H4 (cell line): ENCODE data around the gene GALNT17. TPM values are rescaled to one million over a fixed set of nuclear protein-coding genes. Genes with fewer than 3 reads are reported as not detected.
"Not testable (repeated sequence)": the region's sequence is repeated elsewhere in the genome, so short reads cannot be mapped to it uniquely, and the experiment has no call there.

Source experiments
- DNase-seq: peaks from one replicate; pipeline ENCODE4 v3.0.0-alpha.2; 2015; ENCODE audit warnings: low spot score
- total RNA-seq: library from RNA; depleted of rRNA; stranded (reverse); fragments of >200 nt; shearing (Covaris generic); gene quantifications from 2 replicates; pipeline ENCODE4 v1.2.3, GENCODE V29; 2014

The GALNT17 gene
- total RNA-seq, 1 experiment from 2014 or later, result 0.70 TPM

DNA sequence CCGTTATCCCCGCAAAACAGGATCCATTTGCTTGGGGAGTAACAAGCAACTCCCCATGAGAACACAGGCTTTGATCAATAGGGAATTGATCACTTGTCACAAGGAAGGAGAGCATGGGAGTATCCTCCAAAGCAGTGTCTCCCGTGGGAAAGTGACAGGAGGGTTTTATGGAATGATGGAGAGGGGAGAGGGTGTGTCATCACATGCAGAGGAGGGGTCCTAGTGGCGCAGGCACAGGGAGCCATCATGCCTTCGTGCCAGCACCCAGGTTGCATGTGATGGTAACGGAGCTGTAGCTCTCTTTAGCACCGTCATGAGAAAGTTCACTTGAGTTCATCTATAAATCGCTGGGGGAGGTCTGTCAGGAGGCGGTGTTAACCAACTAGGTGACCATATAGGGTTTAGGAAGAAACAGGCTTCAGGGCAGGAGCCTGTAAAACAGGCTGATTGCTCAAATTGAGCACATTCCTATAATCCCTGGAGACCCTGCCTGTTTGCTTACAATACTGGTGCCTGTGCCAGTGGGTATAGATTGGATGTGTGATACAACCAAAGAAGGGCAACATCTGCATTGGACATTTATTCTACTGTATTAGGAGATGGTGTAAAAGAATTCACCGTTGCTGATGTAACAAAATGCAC is 428.5 kb downstream of the GALNT17 start:
- DNase-seq, result no peak

DNA sequence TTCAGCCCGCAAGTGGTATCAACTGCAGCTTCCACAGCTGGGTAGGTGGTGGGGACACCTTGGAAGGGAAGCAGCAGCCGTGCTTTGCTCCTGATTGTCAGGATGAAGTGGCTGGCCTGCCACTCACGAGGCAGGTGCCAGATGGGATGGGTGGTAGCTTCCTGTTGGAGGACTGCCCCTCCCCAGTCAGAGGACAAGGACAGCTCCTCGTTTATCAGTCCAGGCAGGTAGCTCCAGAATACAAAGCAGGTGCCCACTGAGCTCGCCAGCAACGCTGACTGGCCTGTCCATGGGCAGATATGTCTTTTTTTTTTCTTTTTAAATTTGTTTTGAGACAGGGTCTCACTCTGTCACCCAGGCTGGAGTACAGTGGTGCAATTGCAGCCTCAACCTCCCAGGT is 431.3 kb downstream of the GALNT17 start:
- no peak for DNase-seq

DNA sequence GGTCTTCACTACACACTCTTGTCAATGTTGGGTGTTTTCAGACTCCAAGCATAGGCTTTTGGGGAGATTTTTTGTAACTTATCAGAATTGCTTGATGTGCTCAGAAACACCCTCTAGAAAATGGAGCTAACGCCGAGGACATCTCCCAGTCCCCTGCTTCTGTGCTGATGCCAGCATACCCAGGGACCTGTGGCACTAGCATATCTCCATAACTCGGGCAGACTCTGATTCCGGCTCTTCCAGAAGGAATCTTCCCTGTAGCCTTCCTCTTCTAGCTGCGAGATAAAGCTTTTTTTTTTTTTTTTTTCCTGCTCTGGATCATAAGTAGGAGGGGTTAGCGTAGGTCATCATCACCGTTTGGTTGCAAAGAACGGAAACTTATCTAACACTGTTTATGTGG is 434.4 kb downstream of the GALNT17 start:
- no peak for DNase-seq

DNA sequence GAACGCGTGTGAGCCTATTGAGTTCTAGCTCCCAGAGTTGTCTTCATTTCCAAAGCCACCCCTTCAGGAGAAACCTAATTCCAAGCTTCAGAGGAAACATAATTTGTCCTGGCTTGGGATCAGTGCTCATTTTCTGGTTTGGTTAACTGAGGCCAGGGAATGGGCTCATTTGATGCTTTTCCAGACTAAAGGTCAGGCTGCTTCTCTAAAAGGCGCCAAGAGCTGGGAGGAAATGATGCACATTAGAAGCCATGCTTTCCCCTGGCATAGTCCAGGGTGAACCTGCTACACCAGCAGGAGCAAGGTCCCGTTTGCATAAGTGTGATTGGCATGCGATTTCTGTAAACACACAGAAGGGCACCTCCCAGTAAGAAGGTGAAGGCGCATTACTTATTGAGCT is 435.0 kb downstream of the GALNT17 start:
- DNase-seq, result no peak

DNA sequence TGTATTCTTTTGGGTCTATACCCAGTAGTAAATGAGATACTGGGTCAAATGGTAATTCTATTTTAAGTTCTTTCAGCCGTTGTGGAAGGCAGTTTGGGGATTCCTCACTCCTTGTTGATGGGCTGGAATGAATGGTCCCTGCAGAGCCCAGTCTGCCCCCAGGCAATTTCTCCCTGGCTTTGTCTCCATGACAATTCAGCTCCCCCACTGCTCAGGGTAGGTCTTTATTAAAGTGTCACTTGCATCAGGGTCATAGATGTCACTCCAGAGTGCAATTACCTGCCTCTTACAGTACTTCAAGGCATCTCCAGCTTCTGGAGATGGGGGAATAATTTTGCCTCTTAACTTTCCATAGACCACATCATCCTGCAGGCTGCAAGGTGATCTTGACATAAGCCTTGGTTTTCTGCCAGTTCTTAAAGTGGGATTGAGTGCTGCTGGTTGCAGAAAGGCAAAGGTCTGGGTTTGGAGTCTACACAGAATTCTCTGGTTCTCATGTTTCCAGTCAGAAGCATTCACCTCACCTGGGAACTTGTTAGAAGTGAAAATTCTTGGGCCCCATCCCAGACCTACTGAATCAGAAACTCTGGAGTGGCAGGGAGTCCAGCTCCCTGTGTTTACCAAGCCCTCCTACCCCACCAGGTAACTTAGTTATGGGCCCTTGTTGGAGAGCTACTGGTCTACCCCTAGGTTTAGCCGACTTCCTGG is 442.4 kb downstream of the GALNT17 start:
- no peak for DNase-seq

DNA sequence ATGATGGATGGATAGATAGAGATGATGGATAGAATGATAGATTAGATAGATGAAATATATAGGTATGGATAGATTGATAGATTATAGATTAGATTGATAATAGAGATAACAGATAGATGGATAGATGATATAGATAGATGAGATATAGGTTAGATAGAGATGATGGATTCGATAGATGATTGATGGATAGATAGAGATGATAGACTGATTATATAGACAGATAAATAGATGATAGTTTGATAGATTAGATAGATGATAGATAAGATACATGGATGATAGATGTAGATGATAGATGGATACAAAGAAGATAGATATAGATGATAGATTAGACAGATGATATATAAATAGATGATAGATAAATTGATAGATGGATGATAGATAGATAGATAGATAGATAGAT is 448.1 kb downstream of the GALNT17 start:
- no peak for DNase-seq

DNA sequence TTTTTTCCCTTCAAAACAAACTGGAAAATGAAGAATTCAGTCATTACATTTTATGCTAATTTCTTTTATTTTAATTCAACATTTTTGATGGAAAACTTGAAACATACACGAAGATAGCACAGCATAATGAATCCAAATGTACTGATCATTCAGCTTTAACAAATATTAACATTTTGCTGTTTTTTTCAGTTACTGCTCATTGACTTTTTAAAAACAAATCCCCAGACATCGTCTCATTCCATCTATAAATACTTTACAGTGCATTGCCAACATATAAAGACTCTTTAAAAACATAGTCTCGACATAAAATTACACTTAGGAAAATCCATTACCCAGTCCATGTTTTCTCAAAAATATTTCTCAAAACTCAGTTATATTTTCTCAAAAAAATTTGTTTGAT is 452.3 kb downstream of the GALNT17 start:
- DNase-seq, result no peak

DNA sequence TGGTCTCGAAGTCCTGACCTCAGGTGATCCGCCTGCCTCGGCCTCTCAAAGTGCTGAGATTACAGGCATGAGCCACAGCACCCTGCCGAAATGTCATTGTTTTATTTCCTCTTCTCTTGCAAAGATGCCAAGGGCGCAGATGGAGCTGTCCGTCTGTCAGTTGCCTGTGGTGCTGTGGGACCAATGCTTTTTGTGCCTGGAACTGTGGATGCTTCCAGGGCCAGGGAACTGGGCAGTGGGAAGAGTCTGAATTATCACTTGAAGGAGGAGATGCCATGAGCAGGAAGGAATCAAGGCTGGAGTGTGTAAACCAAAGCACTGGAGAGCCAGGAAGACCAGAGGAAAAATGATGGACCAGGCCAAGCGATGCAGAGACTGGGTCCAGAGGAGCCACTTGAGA is 459.9 kb downstream of the GALNT17 start:
- no peak for DNase-seq

DNA sequence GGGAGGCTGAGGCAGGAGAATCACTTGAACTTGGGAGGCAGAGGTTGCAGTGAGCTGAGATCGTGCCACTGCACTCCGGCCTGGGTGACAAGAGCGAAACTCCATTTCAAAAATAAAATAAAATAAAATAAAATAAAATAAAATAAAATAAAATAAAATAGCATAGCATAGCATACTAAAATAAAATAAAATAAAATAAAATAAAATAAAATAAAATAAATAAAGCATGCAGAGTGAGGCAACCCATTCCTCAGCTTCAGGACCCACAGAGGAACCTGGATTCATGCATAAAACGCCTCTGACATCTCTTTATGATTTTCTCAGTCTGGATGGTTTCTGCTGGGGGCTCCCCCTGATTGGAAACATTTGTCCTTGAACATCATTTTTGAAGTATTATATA is 460.4 kb downstream of the GALNT17 start:
- DNase-seq, result not testable (repeated sequence)

DNA sequence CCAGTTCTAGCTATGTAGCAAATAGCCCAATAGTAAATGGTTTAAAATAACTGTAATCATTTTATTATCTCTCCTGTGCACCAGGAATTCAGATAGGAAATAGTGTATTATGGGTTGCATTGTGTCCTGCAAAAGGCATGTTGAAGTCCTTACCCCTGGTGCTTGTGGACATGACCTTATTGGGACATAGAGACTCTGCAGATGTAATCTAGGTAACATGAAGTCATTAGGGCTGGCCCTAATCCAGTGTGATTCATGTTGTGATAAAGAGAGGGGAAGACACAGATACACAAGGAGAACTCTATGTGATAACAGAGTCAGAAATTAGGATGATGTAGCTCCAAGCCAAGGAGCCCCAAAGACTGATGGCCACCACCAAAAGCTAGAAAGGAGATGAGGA is 462.8 kb downstream of the GALNT17 start:
- DNase-seq, result no peak

DNA sequence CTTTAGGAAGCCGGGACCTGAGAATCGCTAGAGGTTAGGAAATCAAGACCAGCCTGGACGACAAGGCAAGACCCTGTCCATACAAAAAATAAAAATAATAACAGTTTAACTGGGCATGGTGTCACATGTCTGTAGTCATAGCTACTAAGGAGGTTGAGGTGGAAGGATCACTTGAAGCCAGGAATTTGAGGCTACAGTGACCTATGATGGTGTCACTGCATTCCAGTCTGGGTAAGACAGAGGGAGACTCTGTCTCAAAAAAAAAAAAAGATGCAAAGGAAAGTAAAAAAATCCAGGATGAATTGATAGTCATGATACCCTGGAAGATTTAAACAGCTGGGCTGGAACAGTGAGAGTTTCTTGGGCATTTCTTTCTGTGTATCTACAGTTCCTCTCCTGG is 463.2 kb downstream of the GALNT17 start:
- DNase-seq, result no peak

DNA sequence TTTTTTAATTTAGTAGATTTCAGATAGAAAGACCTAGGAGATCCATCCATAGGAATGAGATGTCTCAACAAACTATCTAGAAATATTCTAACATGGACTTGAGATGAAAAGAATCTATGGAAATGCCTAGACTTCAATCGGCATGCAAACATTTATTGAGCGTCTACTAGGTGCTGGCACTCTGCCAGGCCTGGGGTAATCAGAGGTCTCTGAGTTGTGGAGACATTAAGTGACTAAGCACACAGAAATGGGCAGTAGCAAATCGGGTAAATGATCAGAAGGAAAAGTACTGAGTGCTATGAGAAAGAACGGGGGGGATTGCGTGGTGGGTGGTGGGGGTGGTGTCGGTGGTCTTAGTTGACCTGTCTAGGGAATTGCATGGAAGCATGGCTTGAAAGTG is 466.6 kb downstream of the GALNT17 start:
- no peak for DNase-seq

DNA sequence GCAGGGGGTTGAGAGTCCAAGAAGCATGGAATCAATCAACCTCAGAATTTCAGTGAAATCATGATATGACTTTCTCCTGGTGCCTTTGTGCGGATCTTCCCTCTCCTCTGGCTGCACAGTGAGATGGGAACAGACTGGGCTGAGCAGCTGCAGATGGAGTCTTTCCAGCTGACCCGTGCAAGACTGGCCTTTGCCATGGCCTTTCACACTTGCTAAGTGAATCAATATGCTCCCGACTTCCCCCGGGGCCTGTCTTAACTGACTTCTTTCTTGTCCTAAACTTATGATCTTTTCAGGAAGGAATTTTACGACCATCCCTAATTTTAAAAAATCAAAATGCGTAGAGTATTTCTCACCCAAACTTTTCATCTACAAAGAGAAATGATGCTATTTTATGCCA is 469.9 kb downstream of the GALNT17 start:
- DNase-seq, result no peak

DNA sequence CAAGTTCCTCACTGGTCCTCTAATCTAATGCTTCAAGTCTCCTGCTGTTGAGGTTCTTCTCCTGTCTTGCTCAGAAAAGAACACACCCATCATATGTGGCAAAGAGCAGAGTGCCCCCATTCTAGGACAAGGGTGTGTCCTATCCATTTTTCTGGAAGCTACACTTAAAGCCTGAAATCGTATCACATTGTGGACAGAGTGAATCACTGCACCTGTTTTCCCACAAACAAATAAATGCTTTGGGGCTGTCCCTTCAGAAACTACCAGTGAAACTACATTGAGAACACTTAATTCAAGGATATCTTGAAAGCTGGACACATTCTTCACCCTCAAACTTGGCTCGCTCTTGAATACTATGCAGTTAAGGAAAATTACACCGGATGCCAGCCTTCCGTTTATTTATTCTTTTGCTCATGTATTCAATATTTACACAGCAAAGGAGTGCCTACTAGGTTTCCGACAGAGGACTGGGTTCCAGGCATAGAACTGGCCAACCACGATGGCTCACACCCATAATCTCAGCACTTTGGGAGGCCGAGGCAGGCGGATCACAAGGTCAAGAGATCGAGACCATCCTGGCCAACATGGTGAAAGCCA is 473.0 kb downstream of the GALNT17 start:
- DNase-seq, result peak; percentile 26

DNA sequence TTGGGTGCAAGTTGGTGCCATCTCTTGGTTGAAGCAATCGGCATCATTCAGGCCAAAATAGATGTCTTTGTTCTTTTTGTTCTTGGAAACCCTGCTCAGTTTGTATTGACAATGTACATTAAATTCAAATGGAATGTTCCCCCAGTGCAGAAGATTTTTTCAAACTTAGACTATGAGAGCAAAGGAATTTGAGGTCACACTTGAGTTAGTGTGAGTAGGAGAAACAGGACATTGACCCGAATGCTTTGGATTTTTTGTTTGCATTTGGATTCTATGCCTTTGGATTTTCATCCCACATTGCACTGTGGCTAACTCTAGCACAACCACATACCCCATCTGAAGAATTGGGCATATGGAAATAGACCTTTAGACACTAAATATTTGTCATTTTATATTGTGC is 480.0 kb downstream of the GALNT17 start:
- no peak for DNase-seq

DNA sequence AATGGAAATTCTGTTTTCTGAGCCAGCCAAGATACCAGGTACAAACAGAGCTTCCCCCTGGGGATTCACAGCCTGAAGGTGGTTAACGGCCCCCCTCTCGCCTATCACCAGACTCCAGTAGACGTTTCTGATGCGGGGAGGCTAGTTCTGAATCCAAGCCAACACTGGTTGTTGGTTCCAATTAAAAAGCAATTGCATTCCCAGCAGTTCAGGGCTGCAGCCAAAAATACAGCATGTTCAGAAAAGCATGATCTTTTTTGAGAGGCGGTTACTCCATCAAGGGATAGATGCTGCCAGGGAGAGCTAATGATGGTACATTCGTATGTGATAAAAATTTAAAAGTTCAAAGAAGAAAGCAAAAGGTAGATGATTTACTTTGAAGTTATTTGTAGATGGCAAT is 481.0 kb downstream of the GALNT17 start:
- DNase-seq, result no peak

DNA sequence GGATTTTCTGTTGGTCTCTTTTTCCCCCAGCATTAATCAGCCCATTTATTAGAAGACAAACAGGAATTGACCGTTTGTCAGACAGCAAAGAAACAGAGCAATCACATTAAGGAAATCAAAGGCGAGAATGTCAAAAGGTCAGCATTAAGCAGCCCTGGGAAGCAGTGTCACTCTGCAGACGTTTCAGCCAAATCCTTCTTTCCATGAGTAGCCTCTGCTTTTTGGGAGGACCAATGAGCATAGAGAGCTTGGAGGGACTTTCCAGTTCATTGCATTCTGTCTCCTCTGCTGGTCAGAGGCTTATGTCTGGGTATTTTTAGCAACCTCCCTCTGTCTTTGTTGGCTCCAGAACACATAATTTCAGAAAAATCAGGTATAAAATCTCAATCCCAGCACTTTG is 481.4 kb downstream of the GALNT17 start:
- DNase-seq, result no peak

DNA sequence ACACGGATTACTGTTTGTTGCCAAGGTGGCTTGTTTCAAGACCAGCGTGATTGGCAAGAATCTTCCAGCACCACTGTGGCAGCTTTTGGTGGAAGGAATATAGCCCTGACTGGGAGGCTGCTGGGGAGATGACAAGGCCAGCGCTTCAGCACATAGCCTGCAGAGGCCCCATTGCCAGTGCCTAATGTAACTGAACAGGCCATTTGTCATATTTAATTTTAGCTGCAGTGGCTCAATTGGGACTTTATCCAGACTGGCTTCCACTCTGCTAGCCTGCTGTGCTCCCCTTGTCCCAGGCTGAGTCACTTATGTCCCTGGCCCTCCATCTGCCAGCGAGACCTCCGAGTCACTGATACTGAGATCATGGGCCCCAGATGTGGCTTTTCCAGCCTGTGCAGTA is 483.1 kb downstream of the GALNT17 start:
- no peak for DNase-seq

DNA sequence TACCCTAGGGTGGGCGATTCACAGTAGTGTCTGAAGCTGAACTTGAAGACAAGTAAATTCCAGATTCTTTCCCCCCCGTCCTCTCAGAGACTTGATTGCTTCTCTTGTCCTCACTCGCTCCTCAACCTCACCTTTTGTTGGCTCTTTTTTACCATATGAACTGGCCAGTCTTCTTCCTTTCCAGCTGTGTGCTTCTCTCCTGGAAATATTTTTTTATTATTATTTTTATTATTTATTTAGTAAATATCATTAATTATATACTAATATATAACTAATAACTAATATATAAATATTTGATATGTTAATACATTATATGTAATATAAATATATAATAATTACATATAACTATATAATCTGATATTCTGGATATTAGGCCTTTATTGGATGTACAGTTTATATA is 484.3 kb downstream of the GALNT17 start:
- no peak for DNase-seq

DNA sequence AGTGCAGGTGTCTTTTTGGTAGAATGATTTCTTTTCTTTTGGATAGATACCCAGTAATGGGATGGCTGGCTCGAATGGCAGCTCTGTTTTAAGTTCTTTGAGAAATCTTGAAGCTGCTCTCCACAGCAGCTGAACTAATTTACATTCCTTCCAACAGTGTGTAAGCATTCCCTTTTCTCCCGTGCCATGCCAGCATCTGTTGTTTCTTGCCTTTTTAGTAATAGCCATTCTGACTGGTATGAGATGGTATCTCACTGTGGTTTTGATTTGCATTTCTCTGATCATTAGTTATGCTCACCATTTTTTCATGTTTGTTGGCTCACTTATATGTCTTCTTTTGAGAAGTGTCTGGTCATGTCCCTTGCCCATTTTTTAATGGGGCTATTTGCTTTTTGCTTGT is 486.3 kb downstream of the GALNT17 start:
- no peak for DNase-seq

DNA sequence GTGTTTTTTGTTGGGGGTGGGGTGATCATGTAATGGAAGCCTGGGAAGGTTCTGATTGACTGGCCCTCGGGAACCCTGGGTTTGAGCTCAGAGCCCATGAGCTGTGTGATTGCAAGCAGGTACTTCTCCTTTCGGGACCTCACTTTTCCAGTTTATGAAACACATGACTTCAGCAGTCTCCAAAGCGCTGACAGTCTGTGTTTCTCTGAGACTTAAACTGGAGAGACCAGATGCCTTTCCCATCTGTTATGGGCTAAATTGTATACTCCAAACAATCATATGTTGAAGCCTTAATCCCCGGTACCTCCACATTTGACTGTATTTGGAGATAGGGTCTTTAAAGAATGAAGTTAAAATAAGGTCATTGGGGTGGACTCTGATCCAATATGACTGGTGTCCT is 493.6 kb downstream of the GALNT17 start:
- no peak for DNase-seq

DNA sequence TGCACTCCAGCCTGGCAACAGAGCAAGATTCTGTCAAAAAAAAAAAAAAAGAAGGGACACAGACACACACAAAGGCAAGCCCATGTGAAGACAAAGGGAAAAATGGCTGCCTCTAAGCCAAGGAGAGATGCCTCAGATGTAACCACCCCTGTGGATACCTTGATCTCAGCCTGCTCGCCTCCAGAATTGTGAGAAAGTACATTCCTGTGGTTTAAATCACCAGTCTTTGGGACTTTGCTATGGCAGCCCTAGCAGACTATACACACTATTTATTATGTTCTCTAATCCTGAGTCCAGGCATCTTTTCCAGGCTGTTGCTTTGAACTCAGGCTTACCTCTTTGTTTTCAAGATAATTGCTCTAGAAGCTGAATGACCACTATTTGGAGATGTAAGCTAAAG is 494.3 kb downstream of the GALNT17 start:
- peak; percentile 59 for DNase-seq

DNA sequence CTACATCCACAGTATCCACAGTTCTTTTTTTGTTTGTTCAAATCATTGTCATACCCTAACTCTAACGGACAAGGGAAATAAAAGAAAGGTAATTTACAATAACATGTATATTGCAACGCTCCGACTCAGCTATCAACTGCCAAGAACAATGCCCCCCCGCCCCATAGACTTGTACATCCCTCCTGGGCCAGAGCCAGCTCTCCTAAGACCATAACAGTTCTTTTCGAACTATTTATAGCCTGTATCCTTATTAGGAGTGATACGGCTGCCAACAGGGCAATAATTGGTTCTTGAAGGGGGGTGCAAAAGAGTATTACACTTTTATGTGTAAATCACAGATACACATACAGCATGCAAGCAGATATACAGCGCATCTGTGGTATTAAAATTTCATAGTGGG is 495.7 kb downstream of the GALNT17 start:
- no peak for DNase-seq

DNA sequence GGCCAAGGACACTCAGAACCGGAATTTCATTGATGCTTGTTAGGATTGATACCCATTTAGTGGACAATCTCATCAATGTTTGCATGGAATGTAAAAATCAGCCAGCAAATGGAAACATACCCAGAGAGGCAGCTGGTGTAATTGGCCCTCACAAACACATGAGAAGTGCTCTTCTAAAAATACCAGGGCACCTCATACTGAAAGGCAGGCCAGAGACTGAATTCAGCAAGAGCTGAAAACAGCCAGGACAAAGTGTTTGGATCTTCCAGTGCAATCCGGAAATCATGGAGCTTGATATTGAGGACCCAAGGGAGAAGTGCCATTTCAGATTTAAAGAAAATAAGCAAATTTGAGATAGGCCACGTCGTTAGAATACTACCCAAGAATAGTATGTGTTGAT is 498.6 kb downstream of the GALNT17 start:
- DNase-seq, result no peak
